ENCODE measurements around the gene CNTNAP2. TPM values are rescaled to one million over a fixed set of nuclear protein-coding genes. Genes with fewer than 3 reads are reported as not detected.

Gene CNTNAP2
- total RNA-seq, 6 experiments from 2014 or later: 1.8 to 8.1 (median 3.9) TPM

GRCh38 chr7:147896121-147896520 lies 1779.5 kb downstream of the CNTNAP2 start:
- 78% methylated on average over 6 of the region's 7 CpGs for WGBS (ENCODE audit: insufficient coverage, low coverage, low lambda C conversion rate, missing lambda C conversion rate)
- ATAC-seq: no peak
- TF ChIP-seq POLR2A (IDR thresholded peaks at IDR 0.05) (no peak), CTCF (IDR thresholded peaks at IDR 0.05) (no peak)
- no peak for DNase-seq
- Histone ChIP-seq H3K36me3 (no peaks in the 10 kb centered on the region), H3K27ac (no peak overlapping the region), H3K27me3 (no peaks in the 10 kb centered on the region), H3K9me3 (no peaks in the 10 kb centered on the region), H3K4me3 (no peak overlapping the region), H3K4me1 (no peaks in the 10 kb centered on the region)
- intact Hi-C loops (cut with DNase I): no loop called here

GRCh38 chr7:147903536-147904218 lies 1787.1 kb downstream of the CNTNAP2 start:
- no peak overlapping the region for H3K4me3 ChIP-seq
- no peaks in the 10 kb centered on the region for H3K4me1 ChIP-seq
- no peaks in the 10 kb centered on the region for H3K27me3 ChIP-seq
- H3K9me3 ChIP-seq: no peaks in the 10 kb centered on the region
- TF ChIP-seq POLR2A (IDR thresholded peaks at IDR 0.05) (no peak), CTCF (IDR thresholded peaks at IDR 0.05) (no peak)
- 64% methylated on average over 12 of the region's 13 CpGs for WGBS (ENCODE audit: insufficient coverage, low coverage, low lambda C conversion rate, missing lambda C conversion rate)
- no peak overlapping the region for H3K27ac ChIP-seq
- DNase-seq: no peak
- H3K36me3 ChIP-seq: no peaks in the 10 kb centered on the region
- no peak for ATAC-seq
- intact Hi-C loops (cut with DNase I): no loop called here

- DNase-seq (no peak), ATAC-seq (no peak)
- H3K9me3 ChIP-seq: no peaks in the 10 kb centered on the region
- H3K36me3 ChIP-seq: no peaks in the 10 kb centered on the region
- H3K27ac ChIP-seq: no peak overlapping the region
- H3K4me3 ChIP-seq: no peak overlapping the region
- no peaks in the 10 kb centered on the region for H3K27me3 ChIP-seq
- WGBS (ENCODE audit: insufficient coverage, low coverage, low lambda C conversion rate, missing lambda C conversion rate): 34% methylated on average over 3 of the region's 3 CpGs
- intact Hi-C loops (cut with DNase I): no loop called here
- no peaks in the 10 kb centered on the region for H3K4me1 ChIP-seq
- no peak for TF ChIP-seq CTCF (IDR thresholded peaks at IDR 0.05)
- no peak for TF ChIP-seq POLR2A (IDR thresholded peaks at IDR 0.05)
Observed at GRCh38 chr7:147904219-147904576, 1787.6 kb downstream of the CNTNAP2 start.

GRCh38 chr7:147909431-147910148 lies 1793.0 kb downstream of the CNTNAP2 start:
- DNase-seq (no peak), ATAC-seq (no peak)
- H3K4me3 ChIP-seq: no peak overlapping the region
- no peaks in the 10 kb centered on the region for H3K4me1 ChIP-seq
- H3K9me3 ChIP-seq: no peaks in the 10 kb centered on the region
- no peaks in the 10 kb centered on the region for H3K36me3 ChIP-seq
- no peaks in the 10 kb centered on the region for H3K27me3 ChIP-seq
- no peak overlapping the region for H3K27ac ChIP-seq
- TF ChIP-seq CTCF (IDR thresholded peaks at IDR 0.05) (no peak), POLR2A (IDR thresholded peaks at IDR 0.05) (no peak)
- WGBS (ENCODE audit: insufficient coverage, low coverage, low lambda C conversion rate, missing lambda C conversion rate): 49% methylated on average over 10 of the region's 10 CpGs
- intact Hi-C loops (cut with DNase I): no loop called here
